GM12891 (cell line): ENCODE data around the gene LYPD5.
"Not testable (repeated sequence)": the region's sequence is repeated elsewhere in the genome, so short reads cannot be mapped to it uniquely, and the experiment has no call there.

Experiments
- DNase-seq: peaks from one replicate; pipeline ENCODE4 v3.0.0; 2011; ENCODE audit warnings: low spot score; ENCODE audit not compliant: insufficient read length
- FAIRE-seq: peaks from 2 replicates; lab custom pipeline; 2011; peaks lifted over from hg19 to GRCh38; lab: Jason Lieb, UNC
- PAX5 ChIP-seq: IDR thresholded peaks from 2 replicates; pipeline ENCODE4 v1.6.1; 2011; ENCODE audit warnings: low read length, moderate library complexity, mild to moderate bottlenecking; ENCODE audit not compliant: insufficient read depth, severe bottlenecking
- POLR2A ChIP-seq: IDR thresholded peaks from 2 replicates; pipeline ENCODE4 v1.6.1; 2011; ENCODE audit warnings: low read depth, low read length, control low read depth
- POLR2AphosphoS5 ChIP-seq: IDR thresholded peaks from 2 replicates; pipeline ENCODE4 v1.6.1; 2011; ENCODE audit warnings: low read depth, low read length, control low read depth
- POU2F2 ChIP-seq: IDR thresholded peaks from 2 replicates; pipeline ENCODE4 v1.6.1; 2011; ENCODE audit warnings: low read depth, mild to moderate bottlenecking, control low read depth, low read length, moderate library complexity
- SPI1 ChIP-seq: IDR thresholded peaks from 2 replicates; pipeline ENCODE4 v1.6.1; 2011; ENCODE audit warnings: low read depth, low read length, control low read depth
- TAF1 ChIP-seq: IDR thresholded peaks from 2 replicates; pipeline ENCODE4 v1.6.1; 2011; ENCODE audit warnings: low read depth, low read length, control low read depth

LYPD5 gene

GRCh38 chr19:43767316-43767715 lies 34.9 kb downstream of the LYPD5 start:
- FAIRE-seq (no peak), DNase-seq (no peak)
- TF ChIP-seq PAX5 (no peak), TAF1 (no peak), POLR2AphosphoS5 (no peak), SPI1 (no peak), POLR2A (no peak)

GRCh38 chr19:43766755-43767043 lies 35.5 kb downstream of the LYPD5 start:
- no peak for FAIRE-seq
- DNase-seq, result no peak
- no peak for TF ChIP-seq TAF1

- DNase-seq, result no peak
- peak; percentile 97 for FAIRE-seq
- TF ChIP-seq POLR2AphosphoS5 (peak; percentile 50), TAF1 (peak; percentile 15; the same call in 1 of the 2 replicates), PAX5 (peak; percentile 46), POLR2A (0 out of 2 replicates have a peak, but pooled peaks have one; percentile 70), POU2F2 (peak; percentile 89), SPI1 (peak; percentile 99)
Measured at GRCh38 chr19:43765109-43765876, 37.0 kb downstream of the LYPD5 start.

GRCh38 chr19:43764684-43765083 lies 37.6 kb downstream of the LYPD5 start:
- not testable (repeated sequence) for FAIRE-seq, DNase-seq

- no peak for DNase-seq
- TF ChIP-seq PAX5 (peak; percentile 27), TAF1 (no peak), POLR2A (peak; percentile 35; the same call in 1 of the 2 replicates), POU2F2 (peak; percentile 58; the same call in 1 of the 2 replicates)
- peak; percentile 43 for FAIRE-seq
Measured at GRCh38 chr19:43763473-43763939, 38.7 kb downstream of the LYPD5 start.

GRCh38 chr19:43762814-43763213 lies 39.4 kb downstream of the LYPD5 start:
- FAIRE-seq (no peak), DNase-seq (no peak)
- TF ChIP-seq POLR2AphosphoS5 (no peak), PAX5 (no peak), TAF1 (no peak), POU2F2 (no peak), POLR2A (no peak)

- DNase-seq (no peak), FAIRE-seq (no peak)
- TF ChIP-seq POLR2A (no peak), TAF1 (no peak)
Measured at GRCh38 chr19:43760941-43761340, 41.3 kb downstream of the LYPD5 start.

GRCh38 chr19:43759515-43759914 lies 42.7 kb downstream of the LYPD5 start:
- TF ChIP-seq POLR2A (no peak), SPI1 (no peak), POLR2AphosphoS5 (no peak), PAX5 (no peak), TAF1 (no peak), POU2F2 (no peak)
- DNase-seq (no peak), FAIRE-seq (no peak)

GRCh38 chr19:43755256-43755801 lies 46.9 kb downstream of the LYPD5 start:
- TF ChIP-seq POLR2A (peak; percentile 34; the same call in 1 of the 2 replicates), PAX5 (no peak), SPI1 (peak; percentile 13; the same call in 1 of the 2 replicates), POLR2AphosphoS5 (peak; percentile 57)
- FAIRE-seq, result peak; percentile 84
- no peak for DNase-seq

GRCh38 chr19:43754503-43755255 lies 47.6 kb downstream of the LYPD5 start, which contains the start of gene SMG9:
SMG9 (minus strand) TSS chr19:43754962; CDS start chr19:43750741, 4,221 bp downstream.
- TF ChIP-seq POLR2A (peak; percentile 82), PAX5 (peak; percentile 98), POU2F2 (no peak), POLR2AphosphoS5 (peak; percentile 87; the same call in 1 of the 2 replicates), SPI1 (no peak), TAF1 (peak; percentile 80)
- DNase-seq (peak; percentile 79), FAIRE-seq (peak; percentile 98)
